HepG2 (cell line): ENCODE measurements around the gene CTSA. TPM values are rescaled to one million over a fixed set of nuclear protein-coding genes. Genes with fewer than 3 reads are reported as not detected.

Source experiments
- AHDC1 ChIP-seq: sonication (generic); formaldehyde crosslinking; IDR thresholded peaks from 2 replicates; pipeline ENCODE4 v1.5.1; 2020; ENCODE audit warnings: mild to moderate bottlenecking, missing genetic modification reagents, borderline replicate concordance
- FIP1L1 ChIP-seq: fragments of 200-400 bp; formaldehyde crosslinking; IDR thresholded peaks from 2 replicates; pipeline ENCODE4 v1.6.1; 2018; ENCODE audit warnings: low read depth, mild to moderate bottlenecking, low read length, moderate library complexity, borderline replicate concordance; ENCODE audit not compliant: insufficient read depth
- FOSL2 ChIP-seq: sonication (generic); formaldehyde crosslinking; IDR thresholded peaks from 2 replicates; pipeline ENCODE4 v1.4.0; 2020; ENCODE audit warnings: missing genetic modification reagents
- GFI1 ChIP-seq: sonication (generic); formaldehyde crosslinking; IDR thresholded peaks from 2 replicates; pipeline ENCODE4 v1.5.0; 2020; ENCODE audit warnings: missing genetic modification reagents, mild to moderate bottlenecking, borderline replicate concordance
- KDM5A ChIP-seq: fragments of 200-600 bp; sonication (generic); IDR thresholded peaks from 2 replicates; pipeline ENCODE4 v1.7.0; 2018; ENCODE audit warnings: antibody characterized with exemption, mild to moderate bottlenecking, low read length, borderline replicate concordance
- KLF16 ChIP-seq, 2 experiments: sonication (generic) in 1 of 2; formaldehyde crosslinking in 1 of 2; IDR thresholded peaks; 2 replicates each; pipeline versions ENCODE4 v1.6.1 to v1.8.0; 2016 to 2023; ENCODE audit warnings: missing genetic modification reagents in 2 of 2, missing compliant biosample characterization in 1 of 2
- MED8 ChIP-seq: sonication (generic); formaldehyde crosslinking; IDR thresholded peaks from 2 replicates; pipeline ENCODE4 v1.8.1; 2023; ENCODE audit warnings: mild to moderate bottlenecking, missing genetic modification reagents; ENCODE audit not compliant: insufficient replicate concordance
- NFAT5 ChIP-seq: sonication (generic); formaldehyde crosslinking; IDR thresholded peaks from 2 replicates; pipeline ENCODE4 v1.4.0; 2020; ENCODE audit warnings: missing genetic modification reagents
- ZC3H4 ChIP-seq: sonication (generic); formaldehyde crosslinking; IDR thresholded peaks from 2 replicates; pipeline ENCODE4 v1.4.0; 2020; ENCODE audit warnings: missing genetic modification reagents, borderline replicate concordance
- ZEB1 ChIP-seq: IDR thresholded peaks from 2 replicates; pipeline ENCODE4 v1.6.1; 2012; ENCODE audit warnings: mild to moderate bottlenecking, low read depth, inconsistent platforms; ENCODE audit not compliant: insufficient replicate concordance
- ZNF24 ChIP-seq: fragments of 450-650 bp; IDR thresholded peaks from 2 replicates; pipeline ENCODE4 v1.6.1; 2017; ENCODE audit warnings: antibody characterized with exemption, mild to moderate bottlenecking
- ZNF432 ChIP-seq: sonication (generic); formaldehyde crosslinking; IDR thresholded peaks from 2 replicates; pipeline ENCODE4 v1.5.0; 2020; ENCODE audit warnings: missing genetic modification reagents, mild to moderate bottlenecking, borderline replicate concordance
- ZNF441 ChIP-seq: sonication (generic); formaldehyde crosslinking; IDR thresholded peaks from 2 replicates; pipeline ENCODE4 v1.7.0; 2021; ENCODE audit warnings: missing genetic modification reagents, borderline replicate concordance
- ZNF672 ChIP-seq: sonication (generic); formaldehyde crosslinking; IDR thresholded peaks from 2 replicates; pipeline ENCODE4 v1.8.1; 2022; ENCODE audit warnings: missing genetic modification reagents
- ZNF724P ChIP-seq: sonication (generic); formaldehyde crosslinking; IDR thresholded peaks from 2 replicates; pipeline ENCODE4 v1.8.0; 2022; ENCODE audit warnings: missing genetic modification reagents, borderline replicate concordance
- ZNF768 ChIP-seq: sonication (generic); formaldehyde crosslinking; IDR thresholded peaks from 2 replicates; pipeline ENCODE4 v1.4.0; 2020; ENCODE audit warnings: missing genetic modification reagents
- ZSCAN5A ChIP-seq: sonication (generic); formaldehyde crosslinking; IDR thresholded peaks from 2 replicates; pipeline ENCODE4 v1.8.0; 2022; ENCODE audit warnings: mild to moderate bottlenecking, missing genetic modification reagents, borderline replicate concordance
- polyA plus RNA-seq, 8 experiments: library from polyadenylated mRNA; depleted of rRNA in 3 of 8; stranded (reverse) in 7 of 8; unstranded in 1 of 8; fragments of >200 nt; fragmentation: Illumina TruSeq in 4 of 8; extraction: Trizol in 4 of 8; gene quantifications; 2 replicates each; pipeline versions ENCODE4 v1.2.1 to v1.2.3, GENCODE V29; 2011 to 2016; ENCODE audit warnings: low read depth in 4 of 8, missing spikeins in 1 of 8, mixed read lengths in 1 of 8; ENCODE audit not compliant: insufficient read depth in 1 of 8
- total RNA-seq, 5 experiments: library from RNA; depleted of rRNA; stranded (reverse); fragments of >200 nt; fragmentation: Illumina TruSeq; extraction: Trizol; gene quantifications; 2 replicates each; pipeline ENCODE4 v1.2.3, GENCODE V29; 2016; ENCODE audit warnings: low read depth in 1 of 5

Gene CTSA
- total and polyA plus RNA-seq, 2 of the 13 experiments (the other 11 are each of a cell fraction or from before 2014, with no cell fraction given), result 202 to 231 TPM

DNA sequence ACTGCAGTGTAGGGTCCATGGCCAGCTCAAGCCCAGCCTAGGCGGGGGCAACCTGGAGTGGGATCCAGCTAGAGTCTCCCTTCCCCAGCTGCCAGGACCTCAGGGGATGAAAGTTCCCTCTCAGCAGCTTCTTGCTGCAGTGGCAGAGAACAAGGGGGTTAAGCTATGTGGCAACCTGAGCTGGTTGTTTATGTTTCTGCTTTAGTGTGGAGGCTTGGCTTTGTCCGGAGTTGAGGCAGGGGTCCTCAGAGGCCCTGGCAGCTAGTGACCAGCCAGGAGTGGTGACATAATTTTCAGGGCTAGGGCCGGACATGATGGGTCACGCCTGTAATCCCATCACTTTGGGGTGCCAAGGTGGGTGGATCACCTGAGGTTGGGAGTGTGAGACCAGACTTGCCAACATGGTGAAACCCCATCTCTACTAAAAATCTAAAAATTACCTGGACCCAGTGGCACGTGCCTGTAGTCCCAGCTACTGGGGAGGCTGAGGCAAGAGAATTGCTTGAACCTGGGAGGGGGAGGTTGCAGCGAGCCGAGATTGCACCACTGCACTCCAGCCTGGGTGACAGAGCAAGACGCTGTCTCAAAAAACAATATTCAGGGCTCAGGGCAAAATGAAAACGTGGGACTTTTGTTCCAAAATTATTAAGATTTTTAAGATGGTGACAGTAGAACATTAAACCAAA lies 34.8 kb downstream of the CTSA start (continued):
- no peak for TF ChIP-seq ZC3H4 (CRISPR knock-in tag)
- TF ChIP-seq GFI1 (CRISPR knock-in tag), result peak; percentile 17; the same call in 1 of the 2 replicates
- TF ChIP-seq KLF16 (CRISPR knock-in tag; IDR thresholded peaks at IDR 0.05), result no peak
- TF ChIP-seq NFAT5, result 0 out of 2 replicates have a peak, but pooled peaks have one; percentile 27
- TF ChIP-seq ZNF432 (CRISPR knock-in tag), result no peak
- no peak for TF ChIP-seq ZEB1
- peak; percentile 14; the same call in 1 of the 2 replicates for TF ChIP-seq ZNF724P (CRISPR knock-in tag)
- no peak for TF ChIP-seq ZNF24
- no peak for TF ChIP-seq ZNF672 (CRISPR knock-in tag)
- TF ChIP-seq ZSCAN5A (CRISPR knock-in tag), result no peak
- TF ChIP-seq ZNF441 (CRISPR knock-in tag), result no peak
- no peak; the same call in 1 of the 2 replicates for TF ChIP-seq FOSL2 (CRISPR knock-in tag)
- 0 out of 2 replicates have a peak, but pooled peaks have one; percentile 23 for TF ChIP-seq AHDC1
- TF ChIP-seq FIP1L1, result no peak
- TF ChIP-seq KDM5A, result no peak
- no peak for TF ChIP-seq ZNF768 (CRISPR knock-in tag)
- TF ChIP-seq MED8 (CRISPR knock-in tag), result no peak
